NCI-H345 (cell line): ENCODE data around the gene GBP4.
"Not testable (repeated sequence)": the region's sequence is repeated elsewhere in the genome, so short reads cannot be mapped to it uniquely, and the experiment has no call there.

Source experiments
- DNase-seq: peaks from one replicate; lab custom pipeline; 2025; lab: John Stamatoyannopoulos, UW

The GBP4 gene

GRCh38 chr1:89198491-89199072, at the start of gene GBP4:
Gene GBP4, minus strand, starts transcription at chr1:89198942. Its CDS starts 108 bp downstream, at chr1:89198834.
- no peak for DNase-seq

- no peak for DNase-seq
Measured at GRCh38 chr1:89243046-89243445, 44.3 kb upstream of the GBP4 start.

GRCh38 chr1:89221341-89221740, 22.6 kb upstream of the GBP4 start:
- no peak for DNase-seq

GRCh38 chr1:89219851-89220250, 21.1 kb upstream of the GBP4 start:
- not testable (repeated sequence) for DNase-seq

- DNase-seq, result not testable (repeated sequence)
Measured at GRCh38 chr1:89218941-89219340, 20.2 kb upstream of the GBP4 start.

GRCh38 chr1:89213347-89213746, 14.6 kb upstream of the GBP4 start:
- no peak for DNase-seq

- DNase-seq, result no peak
Measured at GRCh38 chr1:89211035-89211634, 12.4 kb upstream of the GBP4 start.

- no peak for DNase-seq
Measured at GRCh38 chr1:89206373-89206772, 7.6 kb upstream of the GBP4 start.

- no peak for DNase-seq
Measured at GRCh38 chr1:89203166-89203565, 4.4 kb upstream of the GBP4 start.

GRCh38 chr1:89201106-89201794, 2.5 kb upstream of the GBP4 start:
- no peak for DNase-seq

GRCh38 chr1:89200663-89201062, 1.9 kb upstream of the GBP4 start:
- no peak for DNase-seq

- DNase-seq, result no peak
Measured at GRCh38 chr1:89199525-89200031, 836 bp upstream of the GBP4 start.

GRCh38 chr1:89198081-89198480, 661 bp downstream of the GBP4 start:
- DNase-seq, result no peak

- no peak for DNase-seq
Measured at GRCh38 chr1:89195476-89195875, 3.3 kb downstream of the GBP4 start.

- no peak for DNase-seq
Measured at GRCh38 chr1:89191314-89191713, 7.4 kb downstream of the GBP4 start.

GRCh38 chr1:89190017-89190416, 8.7 kb downstream of the GBP4 start:
- DNase-seq, result no peak

GRCh38 chr1:89179343-89179742, 19.4 kb downstream of the GBP4 start:
- no peak for DNase-seq

- no peak for DNase-seq
Measured at GRCh38 chr1:89176971-89177370, 21.8 kb downstream of the GBP4 start.

GRCh38 chr1:89175601-89176256, 23.0 kb downstream of the GBP4 start, which contains the start of gene GBP7:
Gene GBP7, minus strand, starts transcription at chr1:89176003. Its CDS starts 4,068 bp downstream, at chr1:89171935.
- DNase-seq, result no peak

GRCh38 chr1:89174491-89174890, 24.3 kb downstream of the GBP4 start:
- no peak for DNase-seq

- DNase-seq, result no peak
Measured at GRCh38 chr1:89172468-89173143, 26.1 kb downstream of the GBP4 start.

- no peak for DNase-seq
Measured at GRCh38 chr1:89171067-89171438, 27.7 kb downstream of the GBP4 start.
